GM11168 (cell line): ENCODE results near the gene NR5A2.

ENCODE experiments used
- in situ Hi-C: fragments of 300-500 bp; cut with MboI; formaldehyde crosslinking; loops from one replicate; pipeline ENCODE4 v1.12.0; 2022; ENCODE audit warnings: low sequenced_read_pairs; ENCODE audit not compliant: unreplicated experiment

Gene NR5A2

GRCh38 chr1:200058341-200058740, 30.8 kb downstream of the NR5A2 start:
- in situ Hi-C loops = no loop called here

- in situ Hi-C loops = no loop called here
These were observed 34.6 kb downstream of the NR5A2 start for GRCh38 chr1:200062143-200062542.

GRCh38 chr1:200072636-200073285, 45.3 kb downstream of the NR5A2 start:
- in situ Hi-C loops = no loop called here

GRCh38 chr1:200073286-200073637, 45.8 kb downstream of the NR5A2 start:
- in situ Hi-C loops = no loop called here

GRCh38 chr1:200075522-200075921, 48.0 kb downstream of the NR5A2 start:
- in situ Hi-C loops = no loop called here

GRCh38 chr1:200075938-200076546, 48.5 kb downstream of the NR5A2 start:
- in situ Hi-C loops = no loop called here

- in situ Hi-C loops = no loop called here
These were observed 51.9 kb downstream of the NR5A2 start for GRCh38 chr1:200079232-200079940.

- in situ Hi-C loops = no loop called here
These were observed 53.9 kb downstream of the NR5A2 start for GRCh38 chr1:200081151-200081968.

GRCh38 chr1:200081969-200082245, 54.4 kb downstream of the NR5A2 start:
- in situ Hi-C loops = no loop called here

GRCh38 chr1:200082329-200082728, 54.8 kb downstream of the NR5A2 start:
- in situ Hi-C loops = no loop called here

- in situ Hi-C loops = no loop called here
These were observed 63.0 kb downstream of the NR5A2 start for GRCh38 chr1:200090252-200091159.

GRCh38 chr1:200095057-200095577, 67.6 kb downstream of the NR5A2 start:
- in situ Hi-C loops = no loop called here

- in situ Hi-C loops = no loop called here
These were observed 69.3 kb downstream of the NR5A2 start for GRCh38 chr1:200096774-200097173.

GRCh38 chr1:200099040-200099439, 71.5 kb downstream of the NR5A2 start:
- in situ Hi-C loops = no loop called here

- in situ Hi-C loops = no loop called here
These were observed 76.6 kb downstream of the NR5A2 start for GRCh38 chr1:200103966-200104583.

- in situ Hi-C loops = no loop called here
These were observed 79.5 kb downstream of the NR5A2 start for GRCh38 chr1:200107004-200107470.

GRCh38 chr1:200108659-200109058, 81.1 kb downstream of the NR5A2 start:
- in situ Hi-C loops = no loop called here

GRCh38 chr1:200112290-200112689, 84.8 kb downstream of the NR5A2 start:
- in situ Hi-C loops = no loop called here

GRCh38 chr1:200115532-200115931, 88.0 kb downstream of the NR5A2 start:
- in situ Hi-C loops = no loop called here
